ENCODE data around the gene TNS1. TPM values are rescaled to one million over a fixed set of nuclear protein-coding genes. Genes with fewer than 3 reads are reported as not detected.

Gene TNS1
- total and polyA plus RNA-seq, 2 donors (not counting 1 experiment from before 2014, with no cell fraction given): 0.10 to 0.86 TPM

DNA sequence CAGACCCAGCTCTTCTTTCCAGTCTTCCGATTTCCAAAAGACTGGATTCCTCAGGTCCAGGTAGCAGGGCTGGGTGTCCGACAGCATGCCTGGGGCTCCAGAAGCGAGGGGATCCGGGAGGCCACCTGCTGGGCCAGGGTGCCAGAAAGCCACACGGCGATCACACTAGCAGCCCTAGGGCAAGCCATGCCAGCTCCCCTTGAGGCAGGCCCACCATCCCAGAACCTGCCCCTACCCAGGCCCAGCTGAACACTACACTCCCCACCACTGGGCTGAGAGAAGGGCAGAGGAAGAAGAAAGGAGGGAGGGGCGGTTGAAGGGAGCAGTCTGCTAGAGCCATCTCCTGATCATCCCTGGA lies 163.1 kb downstream of the TNS1 start:
- no peak overlapping the region for H3K27ac Mint-ChIP-seq
- Histone ChIP-seq H4K20me1 (ENCODE audit: control insufficient read depth, insufficient read depth, low read length, poor library complexity, severe bottlenecking) (no peaks in the 10 kb centered on the region), H2AFZ (ENCODE audit: insufficient read depth, low read depth, low read length, poor library complexity, severe bottlenecking) (no peak overlapping the region), H3K4me2 (replicated peaks; ENCODE audit: low read depth, low read length, poor library complexity, severe bottlenecking) (no peak overlapping the region), H3K9ac (ENCODE audit: low read length) (no peak overlapping the region), H3K27me3 (replicated peaks in 1 of 4; ENCODE audit: control extremely low read depth in 1 of 4, control insufficient read depth in 3 of 4, insufficient read depth in 4 of 4, low read length in 3 of 4) (peaks cover 0 to 6% (median 2%) of the 10 kb centered on the region in 4 experiments), H3K79me2 (ENCODE audit: control insufficient read depth, insufficient read depth, low read length) (no peaks in the 10 kb centered on the region), H3K36me3 (replicated peaks in 1 of 2; ENCODE audit: control extremely low read depth in 1 of 2, control insufficient read depth in 1 of 2, extremely low read depth in 1 of 2, insufficient read depth in 2 of 2, low read length in 1 of 2) (no peaks in the 10 kb centered on the region), H3K4me3 (ENCODE audit: control extremely low read depth in 1 of 5, extremely low read depth in 1 of 5, insufficient read depth in 1 of 5, low read depth in 2 of 5, low read length in 4 of 5) (no peak overlapping the region), H3K27ac (ENCODE audit: low read length in 2 of 2) (no peak overlapping the region), H3K9me3 (ENCODE audit: control extremely low read depth in 1 of 3, control insufficient read depth in 2 of 3, insufficient read depth in 1 of 3, low read length in 2 of 3) (peaks cover 0 to 7% (median 4%) of the 10 kb centered on the region in 3 donors), H3K4me1 (ENCODE audit: control insufficient read depth in 2 of 2, insufficient read depth in 2 of 2, low read length in 2 of 2) (no peaks in the 10 kb centered on the region)
- ATAC-seq (ENCODE audit: low read depth) (no peak), DNase-seq (no peak)
- H3K9me3 Mint-ChIP-seq (ENCODE audit: insufficient read depth): no peaks in the 10 kb centered on the region
- H3K4me3 Mint-ChIP-seq: no peak overlapping the region
- ChIA-PET POLR2A (no interaction called here), CTCF (no interaction called here)
- TF ChIP-seq, protein P1, sequence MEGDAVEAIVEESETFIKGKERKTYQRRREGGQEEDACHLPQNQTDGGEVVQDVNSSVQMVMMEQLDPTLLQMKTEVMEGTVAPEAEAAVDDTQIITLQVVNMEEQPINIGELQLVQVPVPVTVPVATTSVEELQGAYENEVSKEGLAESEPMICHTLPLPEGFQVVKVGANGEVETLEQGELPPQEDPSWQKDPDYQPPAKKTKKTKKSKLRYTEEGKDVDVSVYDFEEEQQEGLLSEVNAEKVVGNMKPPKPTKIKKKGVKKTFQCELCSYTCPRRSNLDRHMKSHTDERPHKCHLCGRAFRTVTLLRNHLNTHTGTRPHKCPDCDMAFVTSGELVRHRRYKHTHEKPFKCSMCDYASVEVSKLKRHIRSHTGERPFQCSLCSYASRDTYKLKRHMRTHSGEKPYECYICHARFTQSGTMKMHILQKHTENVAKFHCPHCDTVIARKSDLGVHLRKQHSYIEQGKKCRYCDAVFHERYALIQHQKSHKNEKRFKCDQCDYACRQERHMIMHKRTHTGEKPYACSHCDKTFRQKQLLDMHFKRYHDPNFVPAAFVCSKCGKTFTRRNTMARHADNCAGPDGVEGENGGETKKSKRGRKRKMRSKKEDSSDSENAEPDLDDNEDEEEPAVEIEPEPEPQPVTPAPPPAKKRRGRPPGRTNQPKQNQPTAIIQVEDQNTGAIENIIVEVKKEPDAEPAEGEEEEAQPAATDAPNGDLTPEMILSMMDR (IDR thresholded peaks at IDR 0.05): no peak
- no peak for TF ChIP-seq EZH2 (IDR thresholded peaks at IDR 0.05; ENCODE audit: borderline replicate concordance, insufficient read depth, low read depth, low read length, poor library complexity, severe bottlenecking)
- H3K27me3 Mint-ChIP-seq: peaks cover 6% of the 10 kb centered on the region
- 95% methylated on average over 6 of the region's 7 CpGs for WGBS (ENCODE audit: insufficient coverage)
- no peaks in the 10 kb centered on the region for H3K4me1 Mint-ChIP-seq
- intact Hi-C loops (cut with micrococcal nuclease): no loop called here

GRCh38 chr2:217839073-217839749 lies 163.6 kb downstream of the TNS1 start:
- H4K20me1 ChIP-seq (ENCODE audit: control insufficient read depth, insufficient read depth, low read length, poor library complexity, severe bottlenecking): no peaks in the 10 kb centered on the region
- Mint-ChIP-seq H3K27ac (no peak overlapping the region), H3K4me1 (no peaks in the 10 kb centered on the region), H3K27me3 (peaks cover 6% of the 10 kb centered on the region), H3K9me3 (ENCODE audit: insufficient read depth) (no peaks in the 10 kb centered on the region), H3K4me3 (no peak overlapping the region)
- ATAC-seq (ENCODE audit: low read depth): no peak
- intact Hi-C loops (cut with micrococcal nuclease): no loop called here
- H2AFZ ChIP-seq (ENCODE audit: insufficient read depth, low read depth, low read length, poor library complexity, severe bottlenecking): no peak overlapping the region
- CTCF ChIA-PET: no interaction called here
- no peaks in the 10 kb centered on the region for H3K79me2 ChIP-seq (ENCODE audit: control insufficient read depth, insufficient read depth, low read length)
- TF ChIP-seq EZH2 (IDR thresholded peaks at IDR 0.05; ENCODE audit: borderline replicate concordance, insufficient read depth, low read depth, low read length, poor library complexity, severe bottlenecking): no peak
- TF ChIP-seq, protein P1 (IDR thresholded peaks at IDR 0.05): no peak
- H3K36me3 ChIP-seq (replicated peaks in 1 of 2; ENCODE audit: control extremely low read depth in 1 of 2, control insufficient read depth in 1 of 2, extremely low read depth in 1 of 2, insufficient read depth in 2 of 2, low read length in 1 of 2): no peaks in the 10 kb centered on the region
- DNase-seq: no peak
- POLR2A ChIA-PET: no interaction called here
- H3K4me1 ChIP-seq (ENCODE audit: control insufficient read depth in 2 of 2, insufficient read depth in 2 of 2, low read length in 2 of 2): no peaks in the 10 kb centered on the region
- H3K27ac ChIP-seq (ENCODE audit: low read length in 2 of 2): no peak overlapping the region
- H3K9me3 ChIP-seq (ENCODE audit: control extremely low read depth in 1 of 3, control insufficient read depth in 2 of 3, insufficient read depth in 1 of 3, low read length in 2 of 3): peaks cover 0 to 5% (median 1%) of the 10 kb centered on the region in 3 donors
- no peak overlapping the region for H3K4me3 ChIP-seq (ENCODE audit: control extremely low read depth in 1 of 5, extremely low read depth in 1 of 5, insufficient read depth in 1 of 5, low read depth in 2 of 5, low read length in 4 of 5)
- no peak overlapping the region for H3K4me2 ChIP-seq (replicated peaks; ENCODE audit: low read depth, low read length, poor library complexity, severe bottlenecking)
- no peak overlapping the region for H3K9ac ChIP-seq (ENCODE audit: low read length)
- 96% methylated on average over 9 of the region's 10 CpGs for WGBS (ENCODE audit: insufficient coverage)
- peaks cover 0 to 5% (median 1%) of the 10 kb centered on the region in 4 experiments for H3K27me3 ChIP-seq (replicated peaks in 1 of 4; ENCODE audit: control extremely low read depth in 1 of 4, control insufficient read depth in 3 of 4, insufficient read depth in 4 of 4, low read length in 3 of 4)

Data from B cell (primary cell).